ENCODE data around the gene MMAA.

DNA sequence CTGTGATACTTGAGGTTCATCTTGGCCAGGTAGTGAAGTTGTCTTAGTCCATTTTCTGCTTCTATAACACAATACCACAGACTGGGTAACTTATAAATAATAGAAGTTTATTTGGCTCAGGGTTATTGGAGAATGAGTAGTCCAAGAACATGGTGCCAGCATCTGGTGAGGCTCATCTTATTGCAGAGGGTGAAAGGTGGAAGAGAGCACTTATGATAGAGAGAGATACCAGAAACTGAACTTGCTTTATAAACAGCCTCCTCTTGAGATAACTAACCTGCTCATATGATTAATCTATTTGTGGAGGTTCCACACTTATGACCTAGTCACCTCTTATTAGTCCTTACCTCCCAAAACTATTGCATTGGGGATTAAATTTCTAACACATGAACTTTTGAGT lies 62.3 kb downstream of the MMAA start:
- no peak for TF ChIP-seq POLR2A (IDR thresholded peaks at IDR 0.05)
- TF ChIP-seq, protein P1, sequence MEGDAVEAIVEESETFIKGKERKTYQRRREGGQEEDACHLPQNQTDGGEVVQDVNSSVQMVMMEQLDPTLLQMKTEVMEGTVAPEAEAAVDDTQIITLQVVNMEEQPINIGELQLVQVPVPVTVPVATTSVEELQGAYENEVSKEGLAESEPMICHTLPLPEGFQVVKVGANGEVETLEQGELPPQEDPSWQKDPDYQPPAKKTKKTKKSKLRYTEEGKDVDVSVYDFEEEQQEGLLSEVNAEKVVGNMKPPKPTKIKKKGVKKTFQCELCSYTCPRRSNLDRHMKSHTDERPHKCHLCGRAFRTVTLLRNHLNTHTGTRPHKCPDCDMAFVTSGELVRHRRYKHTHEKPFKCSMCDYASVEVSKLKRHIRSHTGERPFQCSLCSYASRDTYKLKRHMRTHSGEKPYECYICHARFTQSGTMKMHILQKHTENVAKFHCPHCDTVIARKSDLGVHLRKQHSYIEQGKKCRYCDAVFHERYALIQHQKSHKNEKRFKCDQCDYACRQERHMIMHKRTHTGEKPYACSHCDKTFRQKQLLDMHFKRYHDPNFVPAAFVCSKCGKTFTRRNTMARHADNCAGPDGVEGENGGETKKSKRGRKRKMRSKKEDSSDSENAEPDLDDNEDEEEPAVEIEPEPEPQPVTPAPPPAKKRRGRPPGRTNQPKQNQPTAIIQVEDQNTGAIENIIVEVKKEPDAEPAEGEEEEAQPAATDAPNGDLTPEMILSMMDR (IDR thresholded peaks at IDR 0.05) = no peak
- no peak for TF ChIP-seq POLR2AphosphoS5 (IDR thresholded peaks at IDR 0.05)
- no peak for TF ChIP-seq EP300 (IDR thresholded peaks at IDR 0.05)

Data from gastroesophageal sphincter (tissue), 3 donors.